Upper lobe of right lung (tissue), 1 donor: ENCODE data around the gene GSK3B. TPM values are rescaled to one million over a fixed set of nuclear protein-coding genes. Genes with fewer than 3 reads are reported as not detected.
A peak's percentile ranks its signal among the peaks of the same experiment; 100 is the strongest.

Source experiments
- ATAC-seq: fragments of 200-7000 bp; cut with Tn5 transposase; one replicate; pipeline ENCODE4 v1.9.1; 2020; ENCODE audit warnings: mild to moderate bottlenecking, moderate library complexity
- DNase-seq: peaks from one replicate; pipeline ENCODE4 v3.0.0-alpha.2; 2020
- H3K27ac ChIP-seq: fragments of 200-600 bp; one replicate; pipeline ENCODE4 v1.8.0; 2022
- H3K27me3 ChIP-seq: fragments of 200-600 bp; one replicate; pipeline ENCODE4 v1.8.0; 2022; ENCODE audit warnings: mild to moderate bottlenecking
- H3K36me3 ChIP-seq: fragments of 200-600 bp; one replicate; pipeline ENCODE4 v1.8.0; 2022
- H3K4me1 ChIP-seq: fragments of 200-600 bp; one replicate; pipeline ENCODE4 v1.8.0; 2022
- H3K4me3 ChIP-seq: fragments of 200-600 bp; one replicate; pipeline ENCODE4 v1.8.0; 2022; ENCODE audit warnings: mild to moderate bottlenecking
- H3K9me3 ChIP-seq: fragments of 200-600 bp; one replicate; pipeline ENCODE4 v1.8.0; 2022
- intact Hi-C: fragments of 100-400 bp; cut with DNase I; formaldehyde crosslinking; loops from one replicate; pipeline ENCODE4 v1.11.0; 2022
- total RNA-seq: library from RNA; stranded (reverse); fragmentation: NEBNext Ultra II Directional; extraction: Animal tissue kit (Norgen Biotek cat#: 25700); gene quantifications from one replicate; pipeline ENCODE4 v1.2.1, GENCODE V29; 2021
- TF ChIP-seq, protein P1 (sequence below): fragments of 200-600 bp; IDR thresholded peaks from one replicate; pipeline ENCODE4 v1.8.0; 2022; ENCODE audit warnings: antibody characterized with exemption
- donor health status: DM: no; HTN: yes; CAD: no; lungs with severe emphysema.

Gene GSK3B
- total RNA-seq, 1 donor from 2014 or later, result 55.2 TPM

DNA sequence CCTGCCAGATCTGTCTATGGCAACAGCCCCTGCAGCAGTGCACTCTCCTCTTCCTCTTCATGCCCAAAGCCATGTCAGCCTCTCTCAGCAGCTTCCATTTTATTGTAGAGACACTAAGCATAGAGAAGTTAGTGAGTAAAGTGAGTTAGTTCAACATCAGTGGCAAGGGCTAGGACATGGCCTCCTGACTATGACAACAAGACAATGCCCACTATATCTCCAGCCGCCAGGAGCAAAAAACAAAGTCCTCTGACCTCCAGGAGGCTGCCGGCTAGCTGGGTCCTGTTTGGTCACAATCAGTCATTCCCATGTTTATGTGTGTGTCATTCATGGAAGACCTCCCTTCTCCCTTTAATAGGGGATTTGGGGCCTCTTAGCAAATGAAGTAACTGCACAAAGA is 297.5 kb downstream of the GSK3B start:
- DNase-seq (no peak), ATAC-seq (no peak)
- Histone ChIP-seq H3K27me3 (no peaks in the 10 kb centered on the region), H3K4me1 (no peaks in the 10 kb centered on the region), H3K4me3 (no peak overlapping the region), H3K27ac (no peak overlapping the region), H3K9me3 (no peaks in the 10 kb centered on the region), H3K36me3 (no peaks in the 10 kb centered on the region)
- TF ChIP-seq, protein P1, sequence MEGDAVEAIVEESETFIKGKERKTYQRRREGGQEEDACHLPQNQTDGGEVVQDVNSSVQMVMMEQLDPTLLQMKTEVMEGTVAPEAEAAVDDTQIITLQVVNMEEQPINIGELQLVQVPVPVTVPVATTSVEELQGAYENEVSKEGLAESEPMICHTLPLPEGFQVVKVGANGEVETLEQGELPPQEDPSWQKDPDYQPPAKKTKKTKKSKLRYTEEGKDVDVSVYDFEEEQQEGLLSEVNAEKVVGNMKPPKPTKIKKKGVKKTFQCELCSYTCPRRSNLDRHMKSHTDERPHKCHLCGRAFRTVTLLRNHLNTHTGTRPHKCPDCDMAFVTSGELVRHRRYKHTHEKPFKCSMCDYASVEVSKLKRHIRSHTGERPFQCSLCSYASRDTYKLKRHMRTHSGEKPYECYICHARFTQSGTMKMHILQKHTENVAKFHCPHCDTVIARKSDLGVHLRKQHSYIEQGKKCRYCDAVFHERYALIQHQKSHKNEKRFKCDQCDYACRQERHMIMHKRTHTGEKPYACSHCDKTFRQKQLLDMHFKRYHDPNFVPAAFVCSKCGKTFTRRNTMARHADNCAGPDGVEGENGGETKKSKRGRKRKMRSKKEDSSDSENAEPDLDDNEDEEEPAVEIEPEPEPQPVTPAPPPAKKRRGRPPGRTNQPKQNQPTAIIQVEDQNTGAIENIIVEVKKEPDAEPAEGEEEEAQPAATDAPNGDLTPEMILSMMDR, result no peak
- intact Hi-C loops, result no loop called here

DNA sequence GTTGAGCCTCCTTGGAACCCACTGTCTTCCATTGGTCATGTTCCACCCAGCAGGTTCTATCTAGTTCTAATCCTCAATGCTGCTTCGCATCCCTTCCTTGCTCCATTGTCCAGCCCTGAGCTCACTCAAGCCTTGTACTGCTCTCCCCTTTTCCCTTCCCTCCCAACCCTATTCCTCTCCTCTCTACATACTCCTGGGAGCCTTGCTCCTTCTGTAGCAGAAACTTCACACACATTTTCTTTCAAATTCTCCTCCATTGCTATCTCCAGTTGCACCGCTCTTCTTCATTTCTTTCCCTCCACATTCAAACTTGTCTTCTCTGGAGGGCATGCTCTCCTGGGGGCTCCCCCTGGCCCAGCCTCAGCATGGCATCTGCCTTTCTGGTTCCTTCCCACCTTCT is 297.9 kb downstream of the GSK3B start:
- intact Hi-C loops, result no loop called here
- H3K27me3 ChIP-seq, result no peaks in the 10 kb centered on the region
- H3K4me3 ChIP-seq, result no peak overlapping the region
- H3K4me1 ChIP-seq, result no peaks in the 10 kb centered on the region
- ATAC-seq (no peak), DNase-seq (no peak)
- TF ChIP-seq, protein P1, result no peak
- H3K9me3 ChIP-seq, result no peaks in the 10 kb centered on the region
- H3K27ac ChIP-seq, result no peak overlapping the region
- no peaks in the 10 kb centered on the region for H3K36me3 ChIP-seq

DNA sequence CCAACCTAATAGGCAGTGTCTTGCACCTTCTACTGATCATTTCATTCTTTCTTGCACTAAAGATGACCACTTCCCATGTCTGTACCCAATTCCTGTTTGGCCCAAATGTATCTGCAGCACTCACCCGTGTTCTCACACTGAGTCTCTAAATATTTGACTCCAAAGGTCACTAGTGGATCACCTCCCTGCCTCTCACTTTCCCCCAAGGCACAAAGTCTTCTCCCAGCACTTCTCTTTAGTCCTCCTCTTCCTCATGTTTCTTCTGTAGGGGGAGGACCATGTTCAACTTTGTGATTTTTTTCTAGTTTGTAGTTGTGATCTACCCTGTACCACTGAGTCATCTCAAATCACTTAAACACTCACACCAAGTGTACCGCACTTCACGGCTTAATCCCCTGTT is 298.4 kb downstream of the GSK3B start:
- Histone ChIP-seq H3K27me3 (no peaks in the 10 kb centered on the region), H3K4me3 (no peak overlapping the region), H3K27ac (no peak overlapping the region), H3K9me3 (no peaks in the 10 kb centered on the region), H3K36me3 (no peaks in the 10 kb centered on the region), H3K4me1 (no peaks in the 10 kb centered on the region)
- intact Hi-C loops, result no loop called here
- TF ChIP-seq, protein P1, result no peak
- DNase-seq (no peak), ATAC-seq (no peak)

DNA sequence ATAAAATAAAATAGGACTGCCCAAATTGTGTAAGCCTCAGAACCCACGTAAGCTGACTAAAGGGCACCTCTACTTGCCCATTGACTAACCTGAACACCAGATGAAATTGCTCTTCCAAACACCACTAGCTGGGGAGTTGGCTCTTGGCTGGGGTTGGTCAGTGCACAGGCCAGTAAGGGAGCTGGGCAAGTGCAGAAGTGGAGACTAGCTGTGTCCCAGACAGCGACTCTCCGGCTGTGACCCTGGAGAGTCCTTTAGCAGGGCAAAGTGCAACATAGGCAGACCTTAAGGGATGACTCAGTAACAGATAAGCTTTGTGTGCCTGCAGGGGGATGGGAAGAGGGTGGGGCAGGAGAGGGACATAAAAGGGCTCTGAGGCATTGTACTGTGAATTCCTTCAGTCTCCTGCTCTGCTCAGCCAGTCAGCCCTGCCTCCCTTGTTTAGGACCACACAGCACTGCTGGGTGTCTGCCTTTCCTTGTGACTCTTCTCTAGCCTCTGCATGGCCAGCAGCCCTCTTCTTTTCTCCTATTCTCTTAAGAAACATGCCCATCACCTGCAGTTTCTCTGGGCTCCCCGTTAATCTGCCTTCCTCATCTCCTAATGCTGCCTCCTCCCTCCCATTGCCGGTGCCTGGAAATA is 299.2 kb downstream of the GSK3B start:
- H3K9me3 ChIP-seq, result no peaks in the 10 kb centered on the region
- DNase-seq, result no peak
- peak; percentile 52 for ATAC-seq
- no peaks in the 10 kb centered on the region for H3K4me1 ChIP-seq
- TF ChIP-seq, protein P1, result no peak
- intact Hi-C loops, result no loop called here
- H3K36me3 ChIP-seq, result no peaks in the 10 kb centered on the region
- no peak overlapping the region for H3K4me3 ChIP-seq
- no peak overlapping the region for H3K27ac ChIP-seq
- no peaks in the 10 kb centered on the region for H3K27me3 ChIP-seq

DNA sequence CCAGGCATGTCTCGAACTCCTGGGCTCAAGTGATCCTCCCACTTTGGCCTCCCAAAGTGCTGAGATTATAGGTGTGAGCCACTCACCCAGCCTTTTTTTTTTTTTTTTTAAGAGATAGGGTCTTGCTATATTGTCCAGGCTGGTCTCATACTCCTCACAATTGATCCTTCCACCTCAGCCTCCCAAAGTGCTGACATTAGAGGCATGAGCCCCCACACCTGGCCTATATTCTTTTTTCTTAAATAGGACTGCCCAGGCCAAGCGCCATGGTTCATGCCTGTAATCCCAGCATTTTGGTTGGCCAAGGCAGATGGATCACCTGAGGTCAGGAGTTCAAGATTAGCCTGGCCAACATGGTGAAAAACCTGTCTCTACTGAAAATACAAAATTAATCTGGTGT is 299.8 kb downstream of the GSK3B start:
- H3K27ac ChIP-seq, result no peak overlapping the region
- no peaks in the 10 kb centered on the region for H3K36me3 ChIP-seq
- TF ChIP-seq, protein P1, result no peak
- H3K27me3 ChIP-seq, result no peaks in the 10 kb centered on the region
- intact Hi-C loops, result no loop called here
- H3K4me3 ChIP-seq, result no peak overlapping the region
- no peaks in the 10 kb centered on the region for H3K9me3 ChIP-seq
- DNase-seq, result no peak
- ATAC-seq, result no peak
- no peaks in the 10 kb centered on the region for H3K4me1 ChIP-seq

DNA sequence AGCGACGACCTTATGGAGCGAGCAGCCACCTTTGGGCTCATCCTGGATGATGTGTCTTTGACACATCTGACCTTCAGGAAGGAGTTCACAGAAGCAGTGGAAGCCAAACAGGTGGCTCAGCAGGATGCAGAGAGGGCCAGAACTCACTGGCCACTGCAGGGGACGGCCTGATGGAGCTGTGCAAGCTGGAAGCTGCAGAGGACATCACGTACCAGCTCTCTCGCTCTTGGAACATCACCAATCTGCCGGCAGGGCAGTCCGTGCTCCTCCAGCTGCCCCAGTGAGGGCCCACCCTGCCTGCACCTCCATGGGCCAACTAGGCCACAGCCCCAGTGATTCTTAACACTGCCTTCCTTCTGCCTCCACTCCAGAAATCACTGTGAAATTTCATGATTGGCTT is 302.0 kb downstream of the GSK3B start:
- Histone ChIP-seq H3K27me3 (no peaks in the 10 kb centered on the region), H3K36me3 (no peaks in the 10 kb centered on the region), H3K27ac (no peak overlapping the region), H3K4me1 (no peaks in the 10 kb centered on the region), H3K9me3 (no peaks in the 10 kb centered on the region), H3K4me3 (no peak overlapping the region)
- DNase-seq (no peak), ATAC-seq (no peak)
- intact Hi-C loops, result no loop called here
- TF ChIP-seq, protein P1, result no peak
